WTC11 (cell line): ENCODE measurements around the gene MED23. TPM values are rescaled to one million over a fixed set of nuclear protein-coding genes. Genes with fewer than 3 reads are reported as not detected.

Experiments
- ATAC-seq: fragments of 200-7000 bp; cut with Tn5 transposase; 2 replicates; pipeline ENCODE4 v1.10.0; 2021; ENCODE audit warnings: mild to moderate bottlenecking, moderate library complexity
- CTCF ChIA-PET: fragments of 300-600 bp; sonication (Branson Sonifier 250); formaldehyde crosslinking; loops from one replicate; lab custom pipeline; 2021; ENCODE audit warnings: antibody characterized with exemption; lab: Charles Lee
- POLR2A ChIA-PET: fragments of 350-600 bp; sonication (Branson Sonifier 250); formaldehyde crosslinking; loops from one replicate; lab custom pipeline; 2021; ENCODE audit warnings: antibody characterized with exemption; lab: Charles Lee
- DNase-seq: peaks from one replicate; pipeline ENCODE4 v3.0.0; 2021; ENCODE audit warnings: low spot score
- H3K27ac Mint-ChIP-seq: 2 replicates; pipeline ENCODE4 v1.8.0; 2021; ENCODE audit warnings: mixed read lengths
- H3K27me3 Mint-ChIP-seq: 2 replicates; pipeline ENCODE4 v1.8.0; 2021; ENCODE audit warnings: low read depth, mild to moderate bottlenecking, moderate library complexity, mixed read lengths
- H3K36me3 Mint-ChIP-seq: 2 replicates; pipeline ENCODE4 v1.8.0; 2021; ENCODE audit warnings: mixed read lengths
- H3K4me1 Mint-ChIP-seq: 2 replicates; pipeline ENCODE4 v1.8.0; 2022; ENCODE audit warnings: mixed read lengths
- H3K4me3 Mint-ChIP-seq: 2 replicates; pipeline ENCODE4 v1.8.0; 2021; ENCODE audit warnings: mild to moderate bottlenecking, moderate library complexity, mixed read lengths
- H3K9me3 Mint-ChIP-seq: 2 replicates; pipeline ENCODE4 v1.8.0; 2021; ENCODE audit warnings: mixed read lengths
- AR ChIP-seq: fragments of 250-450 bp; sonication (Bioruptor Pico); IDR thresholded peaks from 2 replicates; pipeline ENCODE4 v1.9.0; 2021; ENCODE audit warnings: mild to moderate bottlenecking
- ARID4B ChIP-seq: sonication (generic); formaldehyde crosslinking; IDR thresholded peaks from 2 replicates; pipeline ENCODE4 v1.8.0; 2023; ENCODE audit warnings: missing genetic modification reagents, mild to moderate bottlenecking, borderline replicate concordance
- ATF2 ChIP-seq: sonication (generic); formaldehyde crosslinking; IDR thresholded peaks from 2 replicates; pipeline ENCODE4 v1.8.1; 2022; ENCODE audit warnings: low read depth, missing genetic modification reagents, borderline replicate concordance
- HMGXB4 ChIP-seq: sonication (generic); formaldehyde crosslinking; IDR thresholded peaks from 2 replicates; pipeline ENCODE4 v1.8.1; 2023; ENCODE audit warnings: mild to moderate bottlenecking, moderate library complexity, missing genetic modification reagents
- MYBL2 ChIP-seq: sonication (generic); formaldehyde crosslinking; IDR thresholded peaks from 2 replicates; pipeline ENCODE4 v1.8.1; 2023; ENCODE audit warnings: mild to moderate bottlenecking, moderate library complexity, missing genetic modification reagents
- NFATC4 ChIP-seq: fragments of 250-450 bp; sonication (Bioruptor Pico); IDR thresholded peaks from 2 replicates; pipeline ENCODE4 v1.9.0; 2021; ENCODE audit warnings: mild to moderate bottlenecking
- PRDM15 ChIP-seq: sonication (generic); formaldehyde crosslinking; IDR thresholded peaks from 2 replicates; pipeline ENCODE4 v1.8.0; 2022; ENCODE audit warnings: missing genetic modification reagents
- PRRX2 ChIP-seq: fragments of 250-450 bp; sonication (Bioruptor Pico); IDR thresholded peaks from 2 replicates; pipeline ENCODE4 v1.8.0; 2021; ENCODE audit warnings: mild to moderate bottlenecking
- ZNF121 ChIP-seq: sonication (generic); formaldehyde crosslinking; IDR thresholded peaks from 2 replicates; pipeline ENCODE4 v1.8.0; 2023; ENCODE audit warnings: missing genetic modification reagents
- ZSCAN18 ChIP-seq: fragments of 250-450 bp; sonication (Bioruptor Pico); IDR thresholded peaks from 2 replicates; pipeline ENCODE4 v2.1.2; 2022; ENCODE audit warnings: mild to moderate bottlenecking, moderate library complexity
- total RNA-seq: library from RNA; stranded (reverse); gene quantifications from 3 replicates; pipeline ENCODE4 v1.2.3, GENCODE V29; 2021

Gene MED23
- total RNA-seq, 1 experiment from 2014 or later = 19.0 TPM

GRCh38 chr6:131561925-131562707 lies 65.9 kb downstream of the MED23 start (continued):
- TF ChIP-seq AR (CRISPR knock-in tag) = no peak
- no peak for TF ChIP-seq ZNF121 (CRISPR knock-in tag)
- TF ChIP-seq NFATC4 (CRISPR knock-in tag) = no peak
- no peak for TF ChIP-seq ATF2 (CRISPR knock-in tag)
- TF ChIP-seq HMGXB4 (CRISPR knock-in tag) = no peak
- TF ChIP-seq MYBL2 = no peak
- TF ChIP-seq ZSCAN18 (CRISPR knock-in tag) = no peak

GRCh38 chr6:131558922-131559321 lies 69.1 kb downstream of the MED23 start:
- H3K36me3 Mint-ChIP-seq = no peaks in the 10 kb centered on the region
- H3K4me1 Mint-ChIP-seq = no peaks in the 10 kb centered on the region
- no peak for TF ChIP-seq PRDM15 (CRISPR knock-in tag)
- TF ChIP-seq HMGXB4 (CRISPR knock-in tag) = no peak
- no peak for TF ChIP-seq PRRX2 (CRISPR knock-in tag)
- TF ChIP-seq ARID4B = no peak
- DNase-seq = no peak
- peaks cover 6% of the 10 kb centered on the region; the same call in 1 of the 2 replicates for H3K9me3 Mint-ChIP-seq
- ChIA-PET POLR2A (interaction anchor here (0.6 kb wide), 1 partner anchor 312 kb away, joined by 3 read pairs; no protein-coding TSS in a partner anchor), CTCF (no interaction called here)
- ATAC-seq = no peak
- H3K4me3 Mint-ChIP-seq = no peak overlapping the region
- peaks cover 5% of the 10 kb centered on the region; the same call in 1 of the 2 replicates for H3K27me3 Mint-ChIP-seq
- H3K27ac Mint-ChIP-seq = no peak overlapping the region
